Fibroblast of upper back skin (primary cell): ENCODE measurements around the gene MATK.

Experiments used
- DNase-seq: peaks from one replicate; pipeline ENCODE4 v3.0.0-alpha.2; 2013

The MATK gene

GRCh38 chr19:3814648-3815047, 28.5 kb upstream of the MATK start:
- DNase-seq = no peak

DNA sequence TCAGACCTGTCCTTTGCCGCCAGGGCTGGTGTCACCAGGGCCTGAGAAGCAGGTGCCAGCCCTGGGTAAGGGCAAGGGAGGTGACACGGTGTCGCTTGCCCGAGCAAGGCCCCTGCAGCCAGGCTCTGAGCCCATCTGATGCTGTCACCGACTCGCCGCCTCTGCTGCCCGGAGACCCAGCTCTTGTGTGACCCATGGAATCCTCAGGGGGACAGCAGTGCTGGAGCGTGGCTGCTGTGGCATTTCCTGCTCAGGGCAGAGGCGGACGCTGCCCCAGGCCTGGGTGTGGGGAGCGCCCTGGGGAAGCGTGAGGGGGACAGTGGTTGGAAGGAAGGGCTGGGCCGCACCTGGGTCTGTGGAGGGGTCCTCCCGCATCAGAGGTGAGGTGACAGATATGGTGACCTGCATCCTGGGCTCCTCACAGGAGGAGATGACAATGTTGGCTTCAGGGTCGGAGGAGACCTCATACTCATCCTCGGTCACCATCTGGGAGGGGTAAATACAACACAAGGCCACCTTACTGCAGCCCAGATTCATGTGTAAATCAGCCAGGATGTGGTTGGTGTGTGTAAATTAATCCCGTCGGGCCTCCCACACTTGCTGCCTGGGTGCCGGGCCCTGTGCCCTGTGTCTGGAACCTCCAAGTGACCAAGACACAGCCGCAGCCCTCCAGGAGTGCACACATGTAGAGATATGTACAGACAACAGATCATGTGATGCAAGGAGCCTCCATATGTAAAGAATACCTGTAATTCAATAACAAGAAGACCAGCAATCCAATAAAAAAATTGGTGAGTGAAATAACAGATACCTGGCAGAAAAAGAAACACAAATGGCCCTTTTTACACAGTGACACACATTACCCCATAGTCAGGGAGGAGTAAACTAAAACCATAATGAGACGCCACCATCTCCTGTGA, 27.6 kb upstream of the MATK start:
- no peak for DNase-seq

GRCh38 chr19:3810708-3811355, 24.7 kb upstream of the MATK start:
- DNase-seq = no peak

GRCh38 chr19:3809881-3810707, 23.9 kb upstream of the MATK start:
- DNase-seq = no peak

GRCh38 chr19:3808420-3809143, 22.4 kb upstream of the MATK start:
- no peak for DNase-seq

DNA sequence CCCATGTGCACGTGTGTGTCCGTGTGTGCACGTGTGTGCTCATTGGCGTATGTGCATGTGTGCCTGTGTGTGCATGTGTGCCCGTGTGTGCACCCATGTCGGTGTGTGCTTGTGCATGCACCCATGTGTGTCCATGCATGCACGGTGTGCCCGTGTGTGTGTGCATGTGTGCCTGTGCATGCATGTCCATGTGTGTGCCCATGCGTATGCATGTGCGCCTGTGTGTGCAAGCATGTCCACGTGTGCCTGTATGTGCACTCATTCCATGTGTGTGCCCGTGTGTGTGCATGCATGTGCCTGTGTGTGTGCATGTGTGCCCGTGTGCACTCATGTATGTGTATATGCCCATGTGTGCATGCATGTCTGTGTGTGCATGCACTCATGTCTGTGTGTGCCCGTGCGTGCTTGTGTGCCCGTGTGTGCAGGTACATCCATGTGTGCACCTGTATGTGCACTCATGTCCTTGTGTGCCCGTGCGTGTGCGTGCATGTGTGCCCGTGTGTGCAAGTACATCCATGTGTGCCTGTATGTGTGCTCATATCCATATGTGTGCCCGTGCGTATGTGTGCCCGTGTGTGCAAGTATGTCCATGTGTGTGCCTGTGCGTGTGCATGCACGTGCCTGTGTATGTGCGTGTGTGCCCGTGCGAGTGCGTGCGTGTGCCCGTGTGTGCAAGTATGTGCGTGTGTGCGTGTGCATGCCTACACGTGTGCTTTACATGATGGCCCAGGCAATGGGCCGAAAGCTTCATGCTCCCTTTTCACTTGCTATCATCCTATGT, 21.6 kb upstream of the MATK start:
- DNase-seq = no peak

- DNase-seq = no peak
Observed at GRCh38 chr19:3807131-3807480, 20.9 kb upstream of the MATK start.

GRCh38 chr19:3805859-3806258, 19.7 kb upstream of the MATK start:
- DNase-seq = no peak

GRCh38 chr19:3804429-3804828, 18.2 kb upstream of the MATK start:
- no peak for DNase-seq

GRCh38 chr19:3803986-3804385, 17.8 kb upstream of the MATK start:
- DNase-seq = no peak

DNA sequence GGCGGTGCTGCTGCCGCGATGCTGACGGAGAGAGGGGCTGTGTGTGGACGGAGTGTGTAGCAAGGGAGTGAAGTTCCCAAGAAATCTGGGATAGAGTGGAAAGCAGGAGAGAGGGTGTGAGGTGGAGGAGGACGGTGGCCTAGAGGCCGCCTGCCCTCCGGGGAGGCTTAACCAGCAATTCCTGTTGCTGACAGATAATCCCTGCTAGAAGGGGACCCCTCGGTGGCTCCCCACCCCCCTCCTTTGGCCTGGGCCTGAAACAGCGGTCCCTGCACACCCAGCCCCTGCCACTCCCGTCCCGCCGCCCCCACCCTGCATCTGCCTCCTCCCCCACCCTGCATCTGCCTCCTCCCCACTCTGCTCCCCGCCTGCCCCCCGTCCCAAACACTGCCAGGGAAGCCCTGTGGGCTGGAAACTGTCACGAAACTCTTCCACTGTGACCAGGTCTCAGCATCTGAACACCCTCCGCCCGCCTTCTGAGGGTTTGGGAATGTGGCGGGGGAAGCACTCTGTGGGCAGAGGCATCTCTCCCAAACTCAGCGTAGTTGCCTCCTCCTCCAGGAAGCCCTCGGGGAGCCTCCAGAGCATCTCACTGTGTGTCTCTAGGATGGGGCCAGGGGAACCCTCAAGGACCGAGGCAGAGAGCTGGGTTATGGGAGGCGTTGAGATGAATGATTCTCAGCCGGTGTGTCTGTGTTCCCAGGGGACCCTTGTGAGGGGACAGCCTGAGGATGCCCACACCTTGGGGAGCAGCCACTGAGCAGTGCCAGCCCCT, 17.1 kb upstream of the MATK start:
- DNase-seq = no peak

DNA sequence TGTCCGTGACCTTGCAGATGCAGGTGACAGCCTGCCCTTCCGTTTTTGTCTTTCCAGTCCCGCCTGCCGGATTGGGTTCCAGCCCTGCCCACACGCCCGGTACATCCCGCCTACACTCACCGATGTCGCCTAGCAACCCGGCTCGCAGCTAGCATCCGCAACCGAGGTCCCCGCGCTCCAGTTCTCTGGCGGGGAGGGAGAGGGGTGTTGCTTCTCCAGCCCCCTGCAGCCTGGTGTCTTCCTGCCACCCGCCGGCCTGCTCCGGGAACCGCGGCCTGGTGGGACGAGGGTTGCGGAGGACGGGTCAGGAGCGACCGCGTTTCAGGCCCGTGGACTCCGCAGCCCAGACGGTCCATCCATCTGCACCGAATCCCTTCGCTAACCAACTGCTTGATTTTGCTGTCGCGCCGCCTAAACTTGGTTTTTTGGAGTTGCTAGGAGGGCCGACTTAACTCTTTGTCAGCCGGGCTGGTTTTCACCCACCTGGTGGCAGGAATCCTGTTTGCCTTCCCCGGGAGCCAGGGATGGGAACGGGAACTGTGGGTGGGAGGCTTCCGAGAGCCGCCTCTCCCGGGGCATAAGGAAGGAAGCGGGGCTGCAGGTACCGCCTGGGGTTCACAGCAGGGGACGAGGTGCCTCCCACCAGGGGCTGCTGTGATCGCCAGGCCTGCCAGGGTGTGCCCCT, 15.4 kb upstream of the MATK start:
- no peak for DNase-seq

DNA sequence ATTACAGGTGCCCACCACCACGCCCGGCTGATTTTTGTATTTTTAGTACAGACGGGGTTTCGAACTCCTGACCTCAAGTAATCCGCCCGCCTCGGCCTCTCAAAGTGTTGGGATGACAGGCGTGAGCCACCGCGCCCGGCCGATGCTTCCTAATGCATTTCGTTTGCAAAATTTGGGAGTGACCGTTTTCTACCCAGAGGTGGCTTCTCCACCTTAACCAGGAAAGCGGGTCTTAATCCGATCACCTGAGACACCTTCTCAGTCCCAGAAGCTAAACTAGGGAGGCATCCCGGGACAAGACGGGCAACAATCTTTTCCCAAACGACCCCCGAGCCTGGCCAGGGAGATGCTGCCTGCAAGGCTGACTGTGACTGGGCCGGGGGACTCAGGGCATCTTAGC, 14.8 kb upstream of the MATK start:
- DNase-seq = no peak

- DNase-seq = no peak
Observed at GRCh38 chr19:3798137-3798536, 12.0 kb upstream of the MATK start.

DNA sequence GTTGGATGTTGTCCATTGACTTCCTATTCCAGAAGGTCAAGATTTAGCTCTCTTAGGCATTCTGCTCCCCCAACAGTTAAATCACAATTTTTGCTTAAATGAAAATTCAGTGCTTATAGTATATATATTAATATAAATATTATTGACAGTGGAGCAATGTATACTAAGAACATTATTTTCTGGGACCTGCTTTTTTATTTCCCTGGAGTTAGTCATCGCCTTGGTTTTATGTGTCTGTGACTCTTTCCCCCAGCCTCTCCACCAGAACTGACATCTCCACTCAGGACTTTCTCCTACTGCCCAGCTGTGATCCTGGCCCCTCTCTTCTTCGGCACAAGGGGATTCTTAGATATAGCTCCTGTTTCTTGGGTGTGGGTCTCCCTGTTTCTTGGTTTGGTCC, 10.2 kb upstream of the MATK start:
- DNase-seq = no peak

GRCh38 chr19:3793799-3794198, 7.6 kb upstream of the MATK start:
- DNase-seq = no peak

- DNase-seq = no peak
Observed at GRCh38 chr19:3792114-3792513, 5.9 kb upstream of the MATK start.

DNA sequence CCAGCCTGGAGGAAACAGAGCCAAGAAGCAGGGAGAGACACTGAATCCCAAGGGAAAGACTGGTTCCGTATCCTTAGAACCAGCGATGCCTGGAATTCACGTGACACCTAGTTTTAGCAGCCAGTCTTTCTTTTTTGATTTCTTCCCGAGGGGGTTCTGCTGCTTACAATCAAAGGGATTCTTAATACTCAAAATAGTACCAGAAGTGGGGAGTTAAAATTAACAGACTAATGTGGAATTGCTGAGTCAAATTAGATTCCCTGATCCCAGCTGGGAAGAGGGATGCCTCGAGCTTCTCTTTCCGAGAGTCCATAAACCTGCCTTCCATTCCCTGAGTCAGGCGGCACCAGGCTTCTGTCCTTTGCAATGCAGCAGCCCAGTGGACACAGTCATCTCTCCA, 4.8 kb upstream of the MATK start:
- DNase-seq = no peak

GRCh38 chr19:3790209-3790734, 4.1 kb upstream of the MATK start:
- no peak for DNase-seq

GRCh38 chr19:3788996-3789778, 3.0 kb upstream of the MATK start:
- DNase-seq = no peak
